PFSK-1 (cell line): Measurements from ENCODE around the gene HAO2.

ENCODE experiments used
- POLR2AphosphoS5 ChIP-seq: IDR thresholded peaks from 2 replicates; pipeline ENCODE4 v1.6.1; 2012; ENCODE audit warnings: low read depth, mild to moderate bottlenecking, control low read depth, low read length, moderate library complexity
- REST ChIP-seq, 2 experiments: IDR thresholded peaks; 2 replicates each; pipeline versions ENCODE4 v1.6.1 to v1.8.0; 2011 to 2012; ENCODE audit warnings: low read depth in 2 of 2, low read length in 2 of 2, control low read depth in 1 of 2, inconsistent platforms in 1 of 2, mild to moderate bottlenecking in 1 of 2, moderate library complexity in 1 of 2; ENCODE audit not compliant: insufficient read depth in 1 of 2
- SIN3A ChIP-seq: IDR thresholded peaks from 2 replicates; pipeline ENCODE4 v1.6.1; 2012; ENCODE audit warnings: mild to moderate bottlenecking, low read length, moderate library complexity, borderline replicate concordance; ENCODE audit not compliant: insufficient read depth
- TAF1 ChIP-seq: IDR thresholded peaks from 2 replicates; pipeline ENCODE4 v1.6.1; 2012; ENCODE audit warnings: low read length, control low read depth, borderline replicate concordance; ENCODE audit not compliant: insufficient read depth

- TF ChIP-seq POLR2AphosphoS5, result no peak
- no peak for TF ChIP-seq SIN3A
- TF ChIP-seq REST (IDR thresholded peaks at IDR 0.05; ENCODE audit: insufficient read depth in 1 of 2, low read depth in 2 of 2, low read length in 2 of 2), result no peak
- no peak for TF ChIP-seq TAF1
These were observed 54.0 kb downstream of the HAO2 start for GRCh38 chr1:119422631-119423030.
